Measurements from ENCODE around the gene PPFIA3.

The PPFIA3 gene

DNA sequence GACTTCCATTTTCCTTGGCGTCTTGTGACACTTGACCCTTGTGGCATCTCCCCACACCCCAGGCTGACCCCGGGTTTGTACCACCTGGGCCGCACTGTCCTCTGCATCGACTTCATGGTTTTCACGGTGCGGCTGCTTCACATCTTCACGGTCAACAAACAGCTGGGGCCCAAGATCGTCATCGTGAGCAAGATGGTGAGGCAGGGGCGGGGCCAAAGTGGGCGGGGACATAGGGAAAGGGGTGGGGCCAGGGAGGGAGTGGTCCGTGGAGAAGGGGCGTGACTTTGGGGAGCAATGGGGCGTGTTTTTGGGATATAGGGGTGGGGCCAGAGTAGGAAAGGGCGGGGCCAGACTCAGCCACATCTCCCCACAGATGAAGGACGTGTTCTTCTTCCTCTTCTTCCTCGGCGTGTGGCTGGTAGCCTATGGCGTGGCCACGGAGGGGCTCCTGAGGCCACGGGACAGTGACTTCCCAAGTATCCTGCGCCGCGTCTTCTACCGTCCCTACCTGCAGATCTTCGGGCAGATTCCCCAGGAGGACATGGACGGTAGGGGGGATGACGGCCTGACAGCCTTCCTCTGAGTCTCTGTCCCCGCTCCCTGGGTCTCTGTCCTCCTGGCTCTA, 81.0 kb downstream of the PPFIA3 start:
- no peak overlapping the region for H3K4me3 ChIP-seq (ENCODE audit: control insufficient read depth, low read depth, low read length)

More for the DNA sequence above, 81.0 kb downstream of the PPFIA3 start:
- DNase-seq (ENCODE audit: low read depth): peak; percentile 16
- TF ChIP-seq, protein P1, sequence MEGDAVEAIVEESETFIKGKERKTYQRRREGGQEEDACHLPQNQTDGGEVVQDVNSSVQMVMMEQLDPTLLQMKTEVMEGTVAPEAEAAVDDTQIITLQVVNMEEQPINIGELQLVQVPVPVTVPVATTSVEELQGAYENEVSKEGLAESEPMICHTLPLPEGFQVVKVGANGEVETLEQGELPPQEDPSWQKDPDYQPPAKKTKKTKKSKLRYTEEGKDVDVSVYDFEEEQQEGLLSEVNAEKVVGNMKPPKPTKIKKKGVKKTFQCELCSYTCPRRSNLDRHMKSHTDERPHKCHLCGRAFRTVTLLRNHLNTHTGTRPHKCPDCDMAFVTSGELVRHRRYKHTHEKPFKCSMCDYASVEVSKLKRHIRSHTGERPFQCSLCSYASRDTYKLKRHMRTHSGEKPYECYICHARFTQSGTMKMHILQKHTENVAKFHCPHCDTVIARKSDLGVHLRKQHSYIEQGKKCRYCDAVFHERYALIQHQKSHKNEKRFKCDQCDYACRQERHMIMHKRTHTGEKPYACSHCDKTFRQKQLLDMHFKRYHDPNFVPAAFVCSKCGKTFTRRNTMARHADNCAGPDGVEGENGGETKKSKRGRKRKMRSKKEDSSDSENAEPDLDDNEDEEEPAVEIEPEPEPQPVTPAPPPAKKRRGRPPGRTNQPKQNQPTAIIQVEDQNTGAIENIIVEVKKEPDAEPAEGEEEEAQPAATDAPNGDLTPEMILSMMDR (conservative IDR thresholded peaks at IDR 0.05; ENCODE audit: control insufficient read depth, insufficient read depth, low read depth, low read length): no peak

Data from fibroblast of mammary gland (primary cell).